GM18511 (cell line): Measurements from ENCODE around the gene MKRN1.
"Not testable (repeated sequence)": the region's sequence is repeated elsewhere in the genome, so short reads cannot be mapped to it uniquely, and the experiment has no call there.

Experiments
- ATAC-seq: cut with Tn5 transposase; IDR thresholded peaks from one replicate; pipeline ENCODE4 v1.9.1; 2021; ENCODE audit warnings: mild to moderate bottlenecking, moderate library complexity; ENCODE audit not compliant: unreplicated experiment

The MKRN1 gene

GRCh38 chr7:140440593-140440992 is 38.7 kb downstream of the MKRN1 start:
- ATAC-seq, result no peak

GRCh38 chr7:140439359-140439758 is 39.9 kb downstream of the MKRN1 start:
- peak; percentile 78 for ATAC-seq

GRCh38 chr7:140435252-140435895 is 43.9 kb downstream of the MKRN1 start:
- ATAC-seq, result no peak

- no peak for ATAC-seq
Observed at GRCh38 chr7:140433396-140433795, 45.9 kb downstream of the MKRN1 start.

GRCh38 chr7:140426130-140426529 is 53.2 kb downstream of the MKRN1 start:
- no peak for ATAC-seq

GRCh38 chr7:140425718-140426117 is 53.6 kb downstream of the MKRN1 start:
- no peak for ATAC-seq

GRCh38 chr7:140423501-140423900 is 55.8 kb downstream of the MKRN1 start:
- no peak for ATAC-seq

- ATAC-seq, result no peak
Observed at GRCh38 chr7:140421521-140421920, 57.8 kb downstream of the MKRN1 start.

- ATAC-seq, result no peak
Observed at GRCh38 chr7:140418653-140419052, 60.7 kb downstream of the MKRN1 start.

- not testable (repeated sequence) for ATAC-seq
Observed at GRCh38 chr7:140418156-140418472, 61.2 kb downstream of the MKRN1 start.

- no peak for ATAC-seq
Observed at GRCh38 chr7:140417456-140418155, 61.7 kb downstream of the MKRN1 start.

- ATAC-seq, result no peak
Observed at GRCh38 chr7:140416560-140416959, 62.7 kb downstream of the MKRN1 start.

GRCh38 chr7:140415816-140416215 is 63.5 kb downstream of the MKRN1 start:
- ATAC-seq, result not testable (repeated sequence)

GRCh38 chr7:140415361-140415760 is 63.9 kb downstream of the MKRN1 start:
- no peak for ATAC-seq

- no peak for ATAC-seq
Observed at GRCh38 chr7:140404565-140405065, 74.7 kb downstream of the MKRN1 start.

- ATAC-seq, result no peak
Observed at GRCh38 chr7:140403878-140404564, 75.3 kb downstream of the MKRN1 start, which contains the start of gene RAB19. TSS of gene RAB19 (plus strand) at chr7:140404058. CDS start at chr7:140407647, 3,589 bp downstream.
